ENCODE measurements around the gene EHBP1.
"Not testable (repeated sequence)": the region's sequence is repeated elsewhere in the genome, so short reads cannot be mapped to it uniquely, and the experiment has no call there.

GRCh38 chr2:62713196-62713595, 7.7 kb downstream of the EHBP1 start:
- TF ChIP-seq, protein P1, sequence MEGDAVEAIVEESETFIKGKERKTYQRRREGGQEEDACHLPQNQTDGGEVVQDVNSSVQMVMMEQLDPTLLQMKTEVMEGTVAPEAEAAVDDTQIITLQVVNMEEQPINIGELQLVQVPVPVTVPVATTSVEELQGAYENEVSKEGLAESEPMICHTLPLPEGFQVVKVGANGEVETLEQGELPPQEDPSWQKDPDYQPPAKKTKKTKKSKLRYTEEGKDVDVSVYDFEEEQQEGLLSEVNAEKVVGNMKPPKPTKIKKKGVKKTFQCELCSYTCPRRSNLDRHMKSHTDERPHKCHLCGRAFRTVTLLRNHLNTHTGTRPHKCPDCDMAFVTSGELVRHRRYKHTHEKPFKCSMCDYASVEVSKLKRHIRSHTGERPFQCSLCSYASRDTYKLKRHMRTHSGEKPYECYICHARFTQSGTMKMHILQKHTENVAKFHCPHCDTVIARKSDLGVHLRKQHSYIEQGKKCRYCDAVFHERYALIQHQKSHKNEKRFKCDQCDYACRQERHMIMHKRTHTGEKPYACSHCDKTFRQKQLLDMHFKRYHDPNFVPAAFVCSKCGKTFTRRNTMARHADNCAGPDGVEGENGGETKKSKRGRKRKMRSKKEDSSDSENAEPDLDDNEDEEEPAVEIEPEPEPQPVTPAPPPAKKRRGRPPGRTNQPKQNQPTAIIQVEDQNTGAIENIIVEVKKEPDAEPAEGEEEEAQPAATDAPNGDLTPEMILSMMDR (IDR thresholded peaks at IDR 0.05): not testable (repeated sequence)
- not testable (repeated sequence) for TF ChIP-seq POLR2A (IDR thresholded peaks at IDR 0.05)

Measured in suprapubic skin (tissue), 3 donors.